ENCODE data around the gene CEP112.

DNA sequence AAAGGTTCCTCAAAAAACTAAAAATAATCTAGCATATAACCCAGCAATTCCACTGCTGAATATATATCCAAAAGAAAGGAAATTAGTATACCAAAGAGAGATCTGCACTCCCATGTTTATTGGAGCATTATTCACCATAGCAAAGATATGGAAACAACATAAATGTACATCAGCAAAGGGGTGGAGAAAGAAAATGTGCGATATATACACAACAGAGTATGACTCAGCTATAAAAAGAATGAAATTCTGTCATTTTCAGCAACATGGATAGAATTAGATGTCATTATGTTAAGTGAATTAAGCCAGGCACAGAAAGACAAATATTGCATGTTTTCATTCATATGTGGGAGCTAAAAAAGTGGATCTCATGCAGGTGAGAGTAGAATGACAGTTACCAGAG, 350.8 kb downstream of the CEP112 start:
- TF ChIP-seq CTCF (IDR thresholded peaks at IDR 0.05; ENCODE audit: low read depth, low read length, missing input control) (no peak), JUND (IDR thresholded peaks at IDR 0.05) (no peak), RXRA (IDR thresholded peaks at IDR 0.05) (no peak), YY1 (IDR thresholded peaks at IDR 0.05) (no peak), TAF1 (conservative IDR thresholded peaks at IDR 0.05) (no peak)

Data from liver (tissue), 3 donors.